GM13977 (cell line): ENCODE measurements around the gene SLC6A9.

Experiments
- DNase-seq: peaks from one replicate; pipeline ENCODE4 v3.0.0; 2012; ENCODE audit warnings: low spot score
- in situ Hi-C: fragments of 300-500 bp; cut with MboI; formaldehyde crosslinking; loops from one replicate; pipeline ENCODE4 v1.12.0; 2022; ENCODE audit warnings: low sequenced_read_pairs, low pct_unique_long_range_greater_than_20kb, mixed read lengths, inconsistent platforms; ENCODE audit not compliant: unreplicated experiment
- TF ChIP-seq, protein P1 (sequence below): IDR thresholded peaks from 2 replicates; pipeline ENCODE4 v1.5.1; 2012; ENCODE audit warnings: mild to moderate bottlenecking, control low read depth; ENCODE audit not compliant: insufficient read depth; ENCODE audit errors: extremely low read depth, missing control alignments

The SLC6A9 gene

DNA sequence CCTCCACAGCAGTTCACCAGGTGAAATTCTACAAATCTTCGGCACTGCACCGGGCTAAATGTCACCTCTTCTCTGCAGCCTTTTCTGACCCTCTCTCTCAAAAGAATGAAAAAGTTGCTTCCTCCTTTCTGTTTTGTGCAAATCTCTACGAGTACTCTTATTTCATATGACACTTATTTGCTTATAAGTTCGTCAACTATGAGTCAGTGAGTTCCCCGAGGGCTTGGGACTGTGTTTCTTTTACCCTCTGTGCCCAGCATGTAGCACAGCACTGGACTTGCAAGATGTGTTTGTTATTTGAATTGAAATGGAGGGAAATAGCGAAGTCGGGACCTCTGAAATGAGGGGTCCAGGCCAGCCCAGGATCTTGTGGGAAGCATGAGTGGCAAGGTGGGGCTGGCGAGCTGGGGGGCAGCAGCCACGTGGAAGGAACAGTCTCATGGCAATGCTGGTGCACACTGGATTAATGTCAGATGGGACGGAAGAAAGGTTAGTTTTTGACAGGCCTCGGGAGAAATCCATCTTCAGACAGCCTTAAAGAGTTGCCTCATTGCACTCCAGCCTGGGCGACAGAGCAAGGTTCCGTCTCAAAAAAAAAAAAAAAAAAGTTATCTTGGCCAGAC is 6.2 kb downstream of the SLC6A9 start:
- DNase-seq: no peak
- in situ Hi-C loops: loop anchor here (25.0 kb wide), 1 partner anchor 488 kb away; the partner anchor contains the start of gene PTPRF
- TF ChIP-seq, protein P1, sequence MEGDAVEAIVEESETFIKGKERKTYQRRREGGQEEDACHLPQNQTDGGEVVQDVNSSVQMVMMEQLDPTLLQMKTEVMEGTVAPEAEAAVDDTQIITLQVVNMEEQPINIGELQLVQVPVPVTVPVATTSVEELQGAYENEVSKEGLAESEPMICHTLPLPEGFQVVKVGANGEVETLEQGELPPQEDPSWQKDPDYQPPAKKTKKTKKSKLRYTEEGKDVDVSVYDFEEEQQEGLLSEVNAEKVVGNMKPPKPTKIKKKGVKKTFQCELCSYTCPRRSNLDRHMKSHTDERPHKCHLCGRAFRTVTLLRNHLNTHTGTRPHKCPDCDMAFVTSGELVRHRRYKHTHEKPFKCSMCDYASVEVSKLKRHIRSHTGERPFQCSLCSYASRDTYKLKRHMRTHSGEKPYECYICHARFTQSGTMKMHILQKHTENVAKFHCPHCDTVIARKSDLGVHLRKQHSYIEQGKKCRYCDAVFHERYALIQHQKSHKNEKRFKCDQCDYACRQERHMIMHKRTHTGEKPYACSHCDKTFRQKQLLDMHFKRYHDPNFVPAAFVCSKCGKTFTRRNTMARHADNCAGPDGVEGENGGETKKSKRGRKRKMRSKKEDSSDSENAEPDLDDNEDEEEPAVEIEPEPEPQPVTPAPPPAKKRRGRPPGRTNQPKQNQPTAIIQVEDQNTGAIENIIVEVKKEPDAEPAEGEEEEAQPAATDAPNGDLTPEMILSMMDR: no peak

DNA sequence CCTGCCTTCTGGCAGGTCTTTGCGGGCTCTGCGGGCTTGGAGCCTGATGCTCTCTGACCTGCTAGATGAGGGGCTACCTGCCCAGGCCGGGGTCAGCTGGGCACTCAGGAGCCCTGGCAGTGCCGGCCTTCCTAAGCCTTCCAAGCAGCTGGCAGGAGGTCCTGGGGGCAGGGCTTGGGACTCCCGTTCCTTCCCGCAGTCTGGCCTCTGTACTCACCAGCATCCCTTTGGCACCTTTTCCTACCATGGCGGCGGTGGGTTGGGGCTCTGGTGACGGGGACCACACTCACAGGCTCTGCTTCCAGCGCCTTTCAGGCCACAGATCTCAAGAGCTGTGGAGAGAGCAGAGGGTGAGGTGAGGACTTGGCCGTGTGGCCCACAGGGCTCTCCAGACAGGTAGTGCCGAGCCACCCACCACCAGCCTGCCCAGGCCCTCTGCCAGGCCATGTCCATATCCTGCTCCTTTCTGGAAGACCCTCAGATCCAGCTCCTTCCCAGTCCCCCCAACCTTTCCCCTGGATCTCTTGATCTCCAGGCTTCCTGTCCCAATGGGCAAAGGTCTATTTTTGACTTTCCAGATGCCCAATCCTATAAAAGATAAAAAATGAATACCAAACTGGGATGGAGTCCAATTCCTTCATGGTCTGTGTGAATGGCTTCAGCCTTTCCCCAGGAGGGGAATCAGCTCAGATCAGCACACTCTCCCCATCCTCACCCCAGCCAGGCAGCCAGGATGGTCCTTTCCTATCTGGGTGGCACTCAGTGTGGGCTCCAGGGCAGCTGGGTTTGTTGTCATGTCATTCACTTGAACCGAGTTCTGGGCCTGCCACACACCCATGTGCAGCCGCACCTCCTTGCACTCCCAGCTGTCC is 7.0 kb downstream of the SLC6A9 start:
- TF ChIP-seq, protein P1: no peak
- in situ Hi-C loops: no loop called here
- no peak for DNase-seq

DNA sequence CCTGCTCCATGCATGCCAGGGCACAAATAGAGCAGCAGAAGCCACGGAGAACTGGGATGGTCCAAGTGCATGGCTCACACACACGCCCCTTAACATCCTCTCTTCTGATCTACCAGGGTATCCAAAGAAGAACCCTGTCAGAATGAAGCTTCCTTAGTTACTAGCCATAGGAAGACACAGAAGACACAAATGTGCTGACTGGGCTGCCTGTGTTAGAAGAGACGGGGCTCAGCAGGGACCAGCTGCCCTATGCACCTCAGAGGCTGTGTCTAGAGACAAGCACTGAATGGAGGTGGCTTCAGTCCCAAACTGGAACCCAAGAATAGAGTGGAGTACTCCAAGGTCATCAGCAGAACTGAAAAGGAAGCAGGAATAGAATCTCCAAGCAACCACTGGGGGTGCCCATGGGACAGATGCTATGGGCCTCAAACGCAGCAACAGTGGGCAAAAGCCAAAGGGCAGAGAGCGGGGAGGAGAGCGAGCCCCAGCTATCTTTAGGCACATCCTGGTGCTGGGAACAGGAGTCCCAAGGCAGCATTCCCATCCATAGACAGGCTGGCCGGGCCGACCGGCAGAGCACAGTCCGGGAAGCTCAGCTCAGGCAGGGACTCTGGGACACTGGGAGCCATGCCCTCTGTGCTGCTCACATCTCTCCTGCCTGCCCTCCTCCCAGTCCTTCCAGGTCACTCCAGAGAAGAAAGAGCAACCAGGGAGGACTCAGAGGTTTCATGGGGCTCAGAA is 9.5 kb downstream of the SLC6A9 start:
- TF ChIP-seq, protein P1: no peak
- in situ Hi-C loops: no loop called here
- DNase-seq: no peak

DNA sequence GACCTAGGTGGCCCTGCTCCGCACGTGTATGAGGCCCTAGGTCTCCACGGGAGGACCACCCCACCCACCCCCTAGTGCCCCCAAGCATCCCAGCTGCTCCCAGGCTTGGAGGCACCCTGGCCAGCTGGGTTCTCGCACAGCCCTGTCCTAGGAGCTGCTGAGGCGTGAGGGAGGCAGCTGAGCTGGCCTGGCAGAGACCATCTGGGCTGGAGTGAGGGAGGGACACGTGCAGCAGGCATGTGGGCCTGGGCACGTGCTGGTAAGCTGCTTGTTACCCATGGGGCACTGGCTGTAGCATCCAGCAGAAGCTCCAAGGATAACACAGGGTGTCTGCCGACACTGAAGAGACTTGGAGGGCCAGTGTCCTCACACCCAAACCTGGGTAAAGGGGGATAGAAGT is 10.1 kb downstream of the SLC6A9 start:
- TF ChIP-seq, protein P1: no peak
- no peak for DNase-seq
- in situ Hi-C loops: no loop called here

DNA sequence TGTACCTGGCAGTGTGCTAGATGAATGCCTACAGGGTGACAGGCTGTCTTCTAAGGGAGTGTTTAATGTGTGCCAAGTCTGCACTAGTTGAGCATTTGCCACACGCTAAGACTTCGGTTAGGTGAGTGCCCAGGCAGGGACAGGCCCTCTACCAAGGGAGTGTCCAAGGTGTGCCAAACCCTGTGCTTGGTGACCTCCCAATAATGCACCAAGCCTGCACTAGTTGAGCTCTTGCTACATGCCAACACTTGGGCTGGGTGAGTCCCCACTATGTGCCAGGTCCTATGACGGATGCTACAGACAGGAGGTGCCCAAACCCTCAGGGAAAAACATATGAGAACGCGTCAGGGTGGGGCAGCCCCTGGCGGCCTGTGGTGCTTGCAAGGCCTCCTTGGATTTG is 10.8 kb downstream of the SLC6A9 start:
- in situ Hi-C loops: no loop called here
- TF ChIP-seq, protein P1: no peak

DNA sequence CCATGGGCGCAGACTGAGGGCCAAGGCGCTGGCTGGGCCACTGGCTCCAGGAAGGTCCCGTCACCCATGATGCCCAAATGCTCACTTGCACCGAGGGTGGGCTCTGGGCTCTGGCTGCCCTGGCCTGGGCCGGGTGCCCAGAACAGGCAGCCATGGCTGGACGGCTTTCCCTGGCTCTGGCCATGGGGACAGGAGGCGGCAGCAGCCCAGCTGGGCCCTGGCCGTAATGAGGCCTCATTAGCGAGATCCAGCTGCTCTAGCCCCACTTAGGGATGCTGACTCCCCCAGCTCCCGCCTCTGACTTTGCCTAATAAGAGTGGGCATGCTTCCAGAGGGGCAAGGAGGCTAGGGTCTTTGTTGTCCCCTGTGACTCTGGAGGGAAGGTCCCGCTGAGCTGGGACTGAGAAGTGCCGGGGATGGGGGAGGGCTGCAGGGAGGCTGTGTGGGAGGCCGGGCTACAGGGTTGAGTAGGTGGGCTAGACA is 11.8 kb downstream of the SLC6A9 start:
- in situ Hi-C loops: no loop called here
- TF ChIP-seq, protein P1: no peak
- DNase-seq: no peak

More for the DNA sequence above, 10.8 kb downstream of the SLC6A9 start:
- DNase-seq: no peak
